Aorta (tissue), 5 donors: ENCODE measurements around the gene ODC1. TPM values are rescaled to one million over a fixed set of nuclear protein-coding genes. Genes with fewer than 3 reads are reported as not detected.

Experiments used
- ATAC-seq: fragments of 200-7000 bp; cut with Tn5 transposase; one replicate; pipeline ENCODE4 v1.9.1; 2022; ENCODE audit warnings: moderate library complexity; ENCODE audit not compliant: low FRiP score
- DNase-seq, 2 donors: peaks; one replicate each; pipeline ENCODE4 v3.0.0-alpha.2; 2020
- H3K27ac ChIP-seq, 2 donors: one replicate each; pipeline ENCODE4 v1.5.1; 2013; ENCODE audit warnings: low read length in 2 of 2, mild to moderate bottlenecking in 2 of 2, moderate library complexity in 2 of 2, control low read depth in 1 of 2, inconsistent platforms in 1 of 2, low read depth in 1 of 2
- H3K27me3 ChIP-seq, 2 donors: one replicate each; pipeline ENCODE4 v1.6.1; 2013; ENCODE audit warnings: control low read depth in 1 of 2, low read length in 1 of 2, mild to moderate bottlenecking in 1 of 2, moderate library complexity in 1 of 2; ENCODE audit not compliant: insufficient read depth in 2 of 2, control insufficient read depth in 1 of 2
- H3K36me3 ChIP-seq, 2 donors: one replicate each; pipeline ENCODE4 v1.6.1; 2013; ENCODE audit warnings: control low read depth in 1 of 2, low read length in 1 of 2, mild to moderate bottlenecking in 1 of 2; ENCODE audit not compliant: insufficient read depth in 2 of 2, control insufficient read depth in 1 of 2
- H3K4me1 ChIP-seq, 2 donors: one replicate each; pipeline ENCODE4 v1.6.1; 2013; ENCODE audit warnings: low read length in 2 of 2, control low read depth in 1 of 2, mild to moderate bottlenecking in 1 of 2, moderate library complexity in 1 of 2; ENCODE audit not compliant: insufficient read depth in 2 of 2, control insufficient read depth in 1 of 2
- H3K4me3 ChIP-seq, 2 donors: one replicate each; pipeline ENCODE4 v1.5.1; 2013; ENCODE audit warnings: low read length in 2 of 2, control low read depth in 1 of 2, mild to moderate bottlenecking in 1 of 2
- H3K9me3 ChIP-seq: one replicate; pipeline ENCODE4 v1.6.1; 2013; ENCODE audit warnings: mild to moderate bottlenecking, low read length; ENCODE audit not compliant: control insufficient read depth
- WGBS, 2 donors: extraction: QIAGEN DNeasy Blood & Tissue Kit; methylation state at CpG; one replicate each; pipeline ENCODE4 v1.1.7; 2013; 5-methylcytosine and 5-hydroxymethylcytosine counted together
- intact Hi-C, 2 donors: fragments of 100-400 bp; cut with DNase I; formaldehyde crosslinking; loops; one replicate each; pipeline versions ENCODE4 v1.14.2 to v1.15.0; 2022
- polyA plus RNA-seq, 2 donors: library from polyadenylated mRNA; stranded (reverse); fragments of 200-250 nt; gene quantifications; one replicate each; pipeline ENCODE4 v1.2.3, GENCODE V29; 2013
- total RNA-seq, 2 donors: library from RNA; stranded (reverse); fragmentation: NEBNext Ultra II Directional; extraction: Animal tissue kit (Norgen Biotek cat#: 25700); gene quantifications; one replicate each; pipeline ENCODE4 v1.2.1, GENCODE V29; 2021
- donor health status: healthy with polysubstance abuse.
- donor health status: Bipolar disorder and iron deficiency.
- donor health status: DM: no; HTN: no; CAD: no.
- donor health status: DM: no; HTN: no; CAD: no.
- donor health status: DM: yes; HTN: yes; CAD: no.

Gene ODC1
- total and polyA plus RNA-seq, 4 donors: 21.3 to 46.1 (median 38.7) TPM

GRCh38 chr2:10392951-10393639, 55.0 kb downstream of the ODC1 start:
- Histone ChIP-seq H3K27ac (no peak overlapping the region), H3K4me1 (no peaks in the 10 kb centered on the region), H3K27me3 (no peaks in the 10 kb centered on the region), H3K4me3 (no peak overlapping the region), H3K9me3 (no peaks in the 10 kb centered on the region), H3K36me3 (no peaks in the 10 kb centered on the region)
- ATAC-seq: no peak
- no peak for DNase-seq
- 90 to 91% methylated on average over 9 of the region's 9 CpGs for WGBS, 2 donors
- intact Hi-C loops: no loop called here

DNA sequence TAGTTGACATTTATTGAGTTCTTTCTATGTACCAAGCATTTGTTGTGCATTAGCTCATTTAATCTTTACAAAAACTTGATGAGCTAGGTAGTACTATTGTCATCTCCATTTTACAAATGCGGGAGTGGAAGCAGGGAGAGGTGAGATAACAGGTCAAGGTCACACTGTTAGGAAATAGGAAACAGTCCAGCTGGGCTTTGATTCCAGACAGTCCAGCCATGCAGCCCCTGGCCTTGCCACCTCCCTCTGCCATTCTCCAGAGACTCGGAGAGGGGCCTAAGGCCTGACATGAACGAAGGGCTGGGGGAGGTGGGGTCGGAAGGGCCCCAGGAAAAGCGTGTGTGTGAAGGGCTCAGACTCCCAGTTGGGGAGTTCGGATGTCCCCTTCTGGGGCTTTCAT, 55.6 kb downstream of the ODC1 start:
- Histone ChIP-seq H3K9me3 (no peaks in the 10 kb centered on the region), H3K27ac (no peak overlapping the region), H3K27me3 (no peaks in the 10 kb centered on the region), H3K36me3 (no peaks in the 10 kb centered on the region), H3K4me1 (no peaks in the 10 kb centered on the region), H3K4me3 (no peak overlapping the region)
- intact Hi-C loops: no loop called here
- ATAC-seq (no peak), DNase-seq (no peak)
- WGBS, 2 donors: 87 to 95% methylated on average over 6 of the region's 6 CpGs

DNA sequence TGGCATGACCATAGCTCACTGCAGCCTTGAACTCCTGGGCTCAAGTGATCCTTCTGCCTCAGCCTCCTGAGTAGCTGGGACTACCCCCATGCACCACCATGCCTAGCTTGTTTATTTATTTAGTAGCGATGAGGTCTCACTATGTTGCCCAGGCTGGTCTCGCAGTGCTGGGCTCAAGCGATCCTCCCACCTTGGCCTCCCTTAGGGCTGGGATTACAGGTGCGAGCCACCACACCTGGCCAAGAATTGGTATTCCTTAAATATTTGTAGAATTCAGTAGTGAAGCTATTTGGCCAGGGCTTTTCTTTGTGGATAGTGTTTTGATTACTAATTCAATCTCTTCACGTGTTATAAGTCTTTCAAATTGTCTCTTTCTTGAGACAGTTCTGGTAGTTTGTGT, 56.0 kb downstream of the ODC1 start:
- no peaks in the 10 kb centered on the region for H3K36me3 ChIP-seq
- DNase-seq (no peak), ATAC-seq (no peak)
- H3K27ac ChIP-seq: no peak overlapping the region
- intact Hi-C loops: no loop called here
- H3K4me3 ChIP-seq: no peak overlapping the region
- no peaks in the 10 kb centered on the region for H3K9me3 ChIP-seq
- 93 to 97% methylated on average over 5 of the region's 5 CpGs for WGBS, 2 donors
- H3K4me1 ChIP-seq: no peaks in the 10 kb centered on the region
- no peaks in the 10 kb centered on the region for H3K27me3 ChIP-seq

- DNase-seq: no peak
- WGBS, 2 donors: 66 to 72% methylated on average over 6 of the region's 6 CpGs
- no peak overlapping the region for H3K4me3 ChIP-seq
- no peak overlapping the region for H3K27ac ChIP-seq
- no peaks in the 10 kb centered on the region for H3K9me3 ChIP-seq
- intact Hi-C loops: no loop called here
- H3K4me1 ChIP-seq: no peaks in the 10 kb centered on the region
- H3K36me3 ChIP-seq: no peaks in the 10 kb centered on the region
- no peak for ATAC-seq
- H3K27me3 ChIP-seq: no peaks in the 10 kb centered on the region
Observed at GRCh38 chr2:10390369-10390801, 57.7 kb downstream of the ODC1 start.

Other genes with a start within 250 kb of the ODC1 start
- gene HPCAL1, start 145.4 kb downstream of the ODC1 start, total RNA-seq: 10 to 100 TPM; 21.4 to 28.1 TPM
- 10 to 100 TPM; 22.4 to 39.9 TPM for gene HPCAL1, start 145.4 kb downstream of the ODC1 start, polyA plus RNA-seq
- gene NOL10, start 241.6 kb upstream of the ODC1 start, total RNA-seq: 10 to 100 TPM; 20.7 to 25.1 TPM
- gene NOL10, start 241.6 kb upstream of the ODC1 start, polyA plus RNA-seq: 10 to 100 TPM; 10.0 to 10.9 TPM